Fibroblast of mammary gland (primary cell): Measurements from ENCODE around the gene RALGDS.

ENCODE experiments used
- DNase-seq: peaks from one replicate; pipeline ENCODE4 v3.0.0-alpha.2; 2010; ENCODE audit warnings: low read depth
- H3K4me3 ChIP-seq: 2 replicates; pipeline ENCODE4 v1.5.1; 2011; ENCODE audit warnings: low read depth, mild to moderate bottlenecking, low read length, moderate library complexity; ENCODE audit not compliant: control insufficient read depth
- CTCF ChIP-seq: conservative IDR thresholded peaks from 2 replicates; pipeline ENCODE4 v1.5.1; 2011; ENCODE audit warnings: low read depth, low read length, inconsistent platforms; ENCODE audit not compliant: control insufficient read depth, insufficient read depth

RALGDS gene

GRCh38 chr9:133128152-133128551, 7.1 kb upstream of the RALGDS start:
- no peak for DNase-seq
- H3K4me3 ChIP-seq: no peak overlapping the region
- TF ChIP-seq CTCF: no peak

GRCh38 chr9:133127340-133127981, 6.4 kb upstream of the RALGDS start:
- no peak overlapping the region for H3K4me3 ChIP-seq
- DNase-seq: peak; percentile 58
- TF ChIP-seq CTCF: no peak

DNA sequence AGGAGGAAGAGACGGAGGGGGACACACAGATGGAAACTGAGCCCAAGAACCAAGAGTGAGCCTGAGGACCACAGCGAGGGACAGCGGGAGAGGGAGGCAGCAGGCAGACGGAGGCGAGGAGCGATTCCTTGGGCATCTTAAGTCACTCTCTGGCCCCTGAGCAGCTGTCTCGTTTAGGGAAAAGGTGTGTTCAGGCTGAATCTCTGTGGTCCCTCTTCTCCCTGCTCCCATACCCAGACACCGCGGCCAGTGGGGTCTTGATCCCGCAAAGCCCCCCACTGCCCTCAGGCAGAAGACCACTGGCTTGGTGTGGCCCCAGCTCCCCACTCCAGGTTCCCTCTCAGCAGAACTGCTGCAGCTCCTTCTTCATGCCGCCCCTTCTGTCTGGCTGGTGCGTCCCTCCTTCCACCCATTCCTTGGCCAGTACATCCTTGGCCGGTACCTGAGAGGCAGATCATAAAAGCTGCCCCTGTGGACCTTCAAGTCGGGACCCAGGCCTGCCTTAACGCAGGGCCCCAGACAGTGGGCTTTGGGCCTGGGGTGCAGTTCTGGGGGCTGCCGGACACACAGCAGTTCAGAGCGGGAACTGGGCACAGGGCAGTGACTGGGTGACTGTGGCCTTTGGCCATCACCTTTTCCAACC, 5.8 kb upstream of the RALGDS start:
- peak; percentile 29 for DNase-seq
- H3K4me3 ChIP-seq: no peak overlapping the region
- TF ChIP-seq CTCF: no peak

DNA sequence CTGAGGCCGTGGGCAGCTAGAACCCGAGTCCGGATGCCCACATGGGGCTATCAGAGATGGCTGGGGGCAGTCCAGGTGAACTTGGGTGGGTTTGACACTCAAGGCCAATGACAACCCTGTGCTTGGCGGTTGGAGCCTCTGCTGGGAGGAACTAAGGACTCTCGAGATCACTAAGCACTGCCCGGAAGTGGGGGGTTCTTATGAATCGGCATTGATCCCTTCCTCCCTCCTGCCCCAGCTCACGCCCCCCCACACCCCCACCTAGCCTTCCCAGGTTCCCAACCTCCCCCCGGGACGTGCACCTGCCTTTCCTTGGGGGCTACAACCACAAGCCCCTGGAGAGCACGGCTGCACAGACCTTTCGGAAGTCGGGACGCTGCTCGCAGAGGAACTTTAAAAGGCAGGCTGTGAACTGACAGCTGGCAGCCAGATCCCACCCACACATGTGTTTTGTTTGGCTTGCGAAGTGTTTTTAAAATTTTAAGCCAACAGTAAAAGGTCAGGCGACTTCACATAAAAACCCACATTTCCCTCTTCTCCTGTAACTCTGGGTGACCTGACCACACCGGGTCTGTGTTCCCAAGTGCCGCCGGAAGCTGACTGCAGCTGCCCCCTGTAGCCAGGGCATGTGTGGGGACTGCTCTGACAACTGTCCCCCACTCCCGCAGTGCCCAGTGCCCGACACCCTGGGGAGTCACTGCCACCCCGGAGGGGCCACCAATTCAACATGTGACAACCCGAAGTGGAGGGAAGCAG, 5.1 kb upstream of the RALGDS start:
- TF ChIP-seq CTCF: no peak
- H3K4me3 ChIP-seq: no peak overlapping the region
- peak; percentile 74 for DNase-seq

DNA sequence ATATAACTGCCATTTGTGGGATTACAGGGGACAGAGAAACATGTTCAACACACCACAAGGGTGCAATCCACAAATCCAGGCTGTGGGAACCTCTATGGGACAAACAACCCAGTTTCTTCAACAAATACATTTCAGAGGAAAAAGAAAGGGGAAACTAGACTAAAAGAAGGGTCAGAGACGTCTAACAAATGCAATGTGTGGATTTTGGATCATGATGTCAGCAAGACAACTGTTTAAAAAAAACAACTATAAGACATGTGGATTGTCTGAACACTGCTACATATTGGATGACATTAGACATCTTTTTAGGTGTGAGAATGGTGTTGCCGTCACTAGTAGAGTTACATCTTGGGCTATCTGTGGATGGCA, 3.9 kb upstream of the RALGDS start:
- no peak for DNase-seq
- H3K4me3 ChIP-seq: no peak overlapping the region
- no peak for TF ChIP-seq CTCF

GRCh38 chr9:133124123-133124906, 3.3 kb upstream of the RALGDS start:
- no peak for TF ChIP-seq CTCF
- H3K4me3 ChIP-seq: no peak overlapping the region
- DNase-seq: no peak
